ENCODE data around the gene CEP120.

Gene CEP120

DNA sequence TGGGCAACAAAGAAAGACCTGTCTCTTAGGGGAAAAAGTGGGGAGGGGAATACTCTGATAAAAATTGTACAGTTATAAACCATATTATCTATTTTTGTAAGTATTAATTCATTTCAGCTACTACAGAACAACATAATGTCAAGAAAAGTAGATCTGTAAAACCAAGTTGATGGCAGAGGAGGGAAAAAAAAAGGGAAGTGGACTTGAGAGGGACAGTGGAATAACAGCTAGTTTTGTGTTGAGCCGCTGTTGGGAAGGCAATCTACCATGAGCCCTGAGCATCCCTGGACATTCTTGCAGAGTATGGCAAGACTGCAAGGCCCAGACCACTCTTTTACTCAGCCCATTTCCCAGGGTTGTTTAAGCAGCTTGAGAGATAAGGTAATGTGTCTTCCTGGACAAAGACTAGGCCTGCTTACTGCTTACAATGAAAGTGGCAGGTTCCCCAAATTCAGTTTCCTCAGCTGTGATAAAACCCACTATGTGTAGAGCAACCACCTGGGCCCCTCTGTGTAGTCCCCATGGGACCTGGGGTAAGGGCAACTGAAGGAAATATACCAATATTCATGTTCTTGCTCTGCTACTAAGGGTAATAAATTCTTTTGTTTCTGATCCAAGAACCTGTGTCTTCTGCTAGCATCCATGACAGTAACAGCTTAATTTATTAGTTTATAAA, 25.0 kb downstream of the CEP120 start:
- in situ Hi-C loops (cut with MboI; ENCODE audit: low pct_unique_long_range_greater_than_20kb, low sequenced_read_pairs, unreplicated experiment) = no loop called here
- DNase-seq (ENCODE audit: low spot score) = no peak
- TF ChIP-seq, protein P1, sequence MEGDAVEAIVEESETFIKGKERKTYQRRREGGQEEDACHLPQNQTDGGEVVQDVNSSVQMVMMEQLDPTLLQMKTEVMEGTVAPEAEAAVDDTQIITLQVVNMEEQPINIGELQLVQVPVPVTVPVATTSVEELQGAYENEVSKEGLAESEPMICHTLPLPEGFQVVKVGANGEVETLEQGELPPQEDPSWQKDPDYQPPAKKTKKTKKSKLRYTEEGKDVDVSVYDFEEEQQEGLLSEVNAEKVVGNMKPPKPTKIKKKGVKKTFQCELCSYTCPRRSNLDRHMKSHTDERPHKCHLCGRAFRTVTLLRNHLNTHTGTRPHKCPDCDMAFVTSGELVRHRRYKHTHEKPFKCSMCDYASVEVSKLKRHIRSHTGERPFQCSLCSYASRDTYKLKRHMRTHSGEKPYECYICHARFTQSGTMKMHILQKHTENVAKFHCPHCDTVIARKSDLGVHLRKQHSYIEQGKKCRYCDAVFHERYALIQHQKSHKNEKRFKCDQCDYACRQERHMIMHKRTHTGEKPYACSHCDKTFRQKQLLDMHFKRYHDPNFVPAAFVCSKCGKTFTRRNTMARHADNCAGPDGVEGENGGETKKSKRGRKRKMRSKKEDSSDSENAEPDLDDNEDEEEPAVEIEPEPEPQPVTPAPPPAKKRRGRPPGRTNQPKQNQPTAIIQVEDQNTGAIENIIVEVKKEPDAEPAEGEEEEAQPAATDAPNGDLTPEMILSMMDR (IDR thresholded peaks at IDR 0.05; ENCODE audit: extremely low read depth, insufficient read depth, missing control alignments) = no peak

DNA sequence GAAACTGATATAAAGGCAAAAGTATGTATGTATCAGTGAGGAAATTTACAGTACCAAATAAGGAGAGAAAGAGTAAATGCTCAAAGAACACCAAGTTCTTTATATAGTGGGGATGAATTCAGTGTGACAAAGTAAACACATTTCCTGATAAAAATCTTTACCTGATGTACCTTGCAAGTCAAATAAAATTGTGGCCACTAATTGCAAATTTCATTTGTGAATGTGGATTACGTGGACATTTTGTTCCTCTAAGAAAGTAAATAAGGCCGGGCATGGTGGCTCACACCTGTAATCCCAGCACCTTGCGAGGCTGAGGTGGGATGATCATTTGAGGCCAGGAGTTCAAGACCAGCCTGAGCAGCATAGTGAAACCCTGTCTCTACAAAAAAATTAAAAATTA, 25.7 kb downstream of the CEP120 start:
- TF ChIP-seq, protein P1 (IDR thresholded peaks at IDR 0.05; ENCODE audit: extremely low read depth, insufficient read depth, missing control alignments) = no peak
- DNase-seq (ENCODE audit: low spot score) = no peak
- in situ Hi-C loops (cut with MboI; ENCODE audit: low pct_unique_long_range_greater_than_20kb, low sequenced_read_pairs, unreplicated experiment) = no loop called here

DNA sequence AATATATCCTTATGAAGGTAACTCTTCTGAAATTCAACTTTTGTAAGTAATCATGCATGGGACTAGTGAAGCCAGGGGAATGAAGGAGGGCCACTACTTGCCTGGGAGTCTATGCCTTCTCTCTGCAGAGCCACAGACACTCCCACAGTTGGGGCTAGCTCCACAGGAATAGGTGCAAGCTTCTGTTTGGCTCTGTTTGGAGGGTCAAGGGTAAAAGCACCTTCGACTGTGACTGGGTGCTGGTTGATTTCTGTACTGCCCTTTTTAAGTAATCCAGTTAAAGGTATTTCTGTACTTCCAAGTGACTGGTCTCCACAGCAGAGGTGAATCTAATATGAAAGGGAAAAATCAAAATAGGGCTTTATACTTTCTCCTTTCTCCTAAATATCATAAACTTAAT, 32.2 kb downstream of the CEP120 start:
- in situ Hi-C loops (cut with MboI; ENCODE audit: low pct_unique_long_range_greater_than_20kb, low sequenced_read_pairs, unreplicated experiment) = no loop called here
- TF ChIP-seq, protein P1 (IDR thresholded peaks at IDR 0.05; ENCODE audit: extremely low read depth, insufficient read depth, missing control alignments) = no peak
- no peak for DNase-seq (ENCODE audit: low spot score)

DNA sequence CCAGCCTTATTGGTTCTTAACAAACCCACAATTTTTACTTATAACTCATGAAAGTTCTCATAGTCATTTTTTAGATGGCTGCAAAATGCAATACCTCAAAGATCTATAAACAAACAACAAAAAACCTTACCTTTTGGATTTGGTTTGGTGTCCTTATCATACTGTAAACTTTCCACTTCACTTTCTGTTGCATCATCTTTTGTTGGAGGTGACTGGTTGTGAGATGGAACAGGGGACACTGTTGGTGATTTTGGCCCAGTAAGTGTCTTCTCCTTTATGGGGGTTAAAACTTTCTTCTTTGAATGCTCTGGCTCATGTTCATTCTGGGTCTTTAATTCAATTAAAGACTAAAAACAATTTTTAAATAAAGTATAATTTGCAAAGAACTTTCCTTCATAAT, 33.4 kb downstream of the CEP120 start:
- no peak for DNase-seq (ENCODE audit: low spot score)
- TF ChIP-seq, protein P1 (IDR thresholded peaks at IDR 0.05; ENCODE audit: extremely low read depth, insufficient read depth, missing control alignments) = no peak
- in situ Hi-C loops (cut with MboI; ENCODE audit: low pct_unique_long_range_greater_than_20kb, low sequenced_read_pairs, unreplicated experiment) = no loop called here

DNA sequence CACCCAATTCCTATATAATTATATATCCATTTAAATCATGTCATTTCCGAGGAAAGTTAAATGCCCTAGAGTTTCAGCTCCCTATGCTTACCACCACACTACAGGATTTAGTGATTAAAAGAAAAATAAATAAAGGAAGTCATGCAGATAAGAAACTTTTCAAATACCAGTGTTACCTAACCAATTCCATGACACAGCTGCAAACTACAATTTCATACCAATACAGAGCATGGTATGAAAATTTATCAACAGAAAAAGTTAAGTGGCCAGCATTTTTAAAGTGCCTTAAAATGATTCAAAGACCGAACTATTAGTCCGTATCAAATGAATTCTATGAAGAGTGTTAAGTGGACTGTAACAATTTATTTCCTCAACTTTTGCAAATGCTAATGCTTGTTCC, 35.9 kb downstream of the CEP120 start:
- in situ Hi-C loops (cut with MboI; ENCODE audit: low pct_unique_long_range_greater_than_20kb, low sequenced_read_pairs, unreplicated experiment) = no loop called here
- DNase-seq (ENCODE audit: low spot score) = no peak
- TF ChIP-seq, protein P1 (IDR thresholded peaks at IDR 0.05; ENCODE audit: extremely low read depth, insufficient read depth, missing control alignments) = no peak

DNA sequence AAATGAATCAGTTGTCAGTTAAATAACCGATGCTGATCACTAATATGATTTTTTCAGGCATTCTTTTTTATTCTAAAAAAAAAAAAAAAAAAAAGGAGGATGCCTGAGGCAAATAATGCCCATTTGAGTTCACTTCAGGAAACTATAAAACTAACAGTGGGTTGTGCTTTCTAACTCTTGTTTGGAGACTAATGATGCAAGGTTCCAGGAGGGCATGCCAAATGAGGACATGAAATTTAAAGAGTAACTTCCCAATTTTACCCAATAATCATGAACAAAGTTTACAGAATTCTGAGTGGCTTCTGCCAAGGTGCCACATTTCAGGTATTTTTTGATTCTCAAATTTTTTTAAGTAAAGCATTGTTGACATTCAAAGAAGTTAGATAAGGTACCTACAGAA, 41.0 kb downstream of the CEP120 start:
- in situ Hi-C loops (cut with MboI; ENCODE audit: low pct_unique_long_range_greater_than_20kb, low sequenced_read_pairs, unreplicated experiment) = no loop called here
- no peak for DNase-seq (ENCODE audit: low spot score)
- TF ChIP-seq, protein P1 (IDR thresholded peaks at IDR 0.05; ENCODE audit: extremely low read depth, insufficient read depth, missing control alignments) = no peak
